Dendritic cell treated with granulocyte-macrophage colony-stimulating factor and Interleukin-4, amounts not matched to agents 40 ng/mL and 50 ng/mL, for 4 days (primary cell): ENCODE results near the gene WBP1L.
"Not testable (repeated sequence)": the region's sequence is repeated elsewhere in the genome, so short reads cannot be mapped to it uniquely, and the experiment has no call there.

Experiments used
- H3K27ac Mint-ChIP-seq: one replicate; pipeline ENCODE4 v1.8.0; 2022; ENCODE audit warnings: mild to moderate bottlenecking, mixed read lengths
- H3K27me3 Mint-ChIP-seq: one replicate; pipeline ENCODE4 v1.8.0; 2022; ENCODE audit warnings: mild to moderate bottlenecking, mixed read lengths
- H3K36me3 Mint-ChIP-seq: one replicate; pipeline ENCODE4 v1.8.0; 2022; ENCODE audit warnings: low read depth, mixed read lengths
- H3K4me1 Mint-ChIP-seq: one replicate; pipeline ENCODE4 v1.8.0; 2022; ENCODE audit warnings: low read depth, mixed read lengths
- H3K4me3 Mint-ChIP-seq: one replicate; pipeline ENCODE4 v1.8.0; 2022; ENCODE audit warnings: mild to moderate bottlenecking, moderate library complexity, mixed read lengths
- H3K9me3 Mint-ChIP-seq: one replicate; pipeline ENCODE4 v1.8.0; 2022; ENCODE audit warnings: mixed read lengths
- intact Hi-C: fragments of 100-400 bp; cut with micrococcal nuclease; formaldehyde crosslinking; loops from one replicate; pipeline ENCODE4 v1.15.0; 2022

The WBP1L gene

GRCh38 chr10:102729029-102730026 is 14.4 kb upstream of the WBP1L start:
- no peaks in the 10 kb centered on the region for H3K36me3 Mint-ChIP-seq
- H3K27ac Mint-ChIP-seq, result peak overlapping the region; percentile 3
- intact Hi-C loops, result loop anchor here (1.0 to 10.0 kb wide), 3 partner anchors 172 to 605 kb away; no protein-coding TSS in a partner anchor
- no peaks in the 10 kb centered on the region for H3K9me3 Mint-ChIP-seq
- H3K4me1 Mint-ChIP-seq, result peaks cover 29% of the 10 kb centered on the region
- H3K27me3 Mint-ChIP-seq, result no peaks in the 10 kb centered on the region
- H3K4me3 Mint-ChIP-seq, result no peak overlapping the region

DNA sequence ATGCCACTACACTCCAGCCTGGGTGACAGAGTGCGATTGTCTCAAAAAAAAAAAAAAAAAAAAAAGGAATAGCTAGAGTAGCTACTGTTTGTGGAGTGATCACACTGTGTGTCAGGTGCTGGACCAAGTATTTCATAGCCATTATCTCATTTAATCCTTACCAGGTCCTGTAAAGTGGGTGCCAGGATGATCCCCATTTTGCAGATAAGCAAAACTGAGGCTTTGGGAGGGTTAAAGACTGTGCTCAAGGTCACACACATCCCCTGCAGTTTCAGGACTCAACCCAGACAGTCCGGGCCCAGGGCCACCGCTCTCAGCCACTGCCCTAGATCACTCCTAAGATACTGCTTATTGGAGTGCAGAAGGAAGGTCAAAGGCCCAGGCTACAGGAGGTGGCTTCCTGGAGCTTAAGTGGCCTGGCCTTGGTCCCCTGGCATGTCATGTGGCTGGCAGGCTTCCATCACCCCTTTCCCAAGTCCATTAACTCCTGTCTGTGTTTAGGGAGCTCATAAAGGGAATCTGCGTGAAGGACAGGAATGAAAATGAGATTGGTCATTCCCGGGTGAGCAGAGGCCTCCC is 12.4 kb upstream of the WBP1L start:
- Mint-ChIP-seq H3K27ac (no peak overlapping the region), H3K4me3 (no peak overlapping the region), H3K36me3 (no peaks in the 10 kb centered on the region), H3K4me1 (peaks cover 35% of the 10 kb centered on the region), H3K9me3 (no peaks in the 10 kb centered on the region), H3K27me3 (no peaks in the 10 kb centered on the region)
- intact Hi-C loops, result no loop called here

- Mint-ChIP-seq H3K4me1 (peaks cover 30% of the 10 kb centered on the region), H3K9me3 (no peaks in the 10 kb centered on the region), H3K36me3 (no peaks in the 10 kb centered on the region), H3K4me3 (no peak overlapping the region), H3K27me3 (no peaks in the 10 kb centered on the region), H3K27ac (no peak overlapping the region)
- intact Hi-C loops, result no loop called here
Measured at GRCh38 chr10:102732661-102733060, 11.1 kb upstream of the WBP1L start.

- Mint-ChIP-seq H3K27me3 (no peaks in the 10 kb centered on the region), H3K36me3 (no peaks in the 10 kb centered on the region), H3K4me1 (peaks cover 36% of the 10 kb centered on the region), H3K9me3 (no peaks in the 10 kb centered on the region), H3K27ac (peak overlapping the region; percentile 67), H3K4me3 (no peak overlapping the region)
- intact Hi-C loops, result no loop called here
Measured at GRCh38 chr10:102735065-102735562, 8.6 kb upstream of the WBP1L start.

DNA sequence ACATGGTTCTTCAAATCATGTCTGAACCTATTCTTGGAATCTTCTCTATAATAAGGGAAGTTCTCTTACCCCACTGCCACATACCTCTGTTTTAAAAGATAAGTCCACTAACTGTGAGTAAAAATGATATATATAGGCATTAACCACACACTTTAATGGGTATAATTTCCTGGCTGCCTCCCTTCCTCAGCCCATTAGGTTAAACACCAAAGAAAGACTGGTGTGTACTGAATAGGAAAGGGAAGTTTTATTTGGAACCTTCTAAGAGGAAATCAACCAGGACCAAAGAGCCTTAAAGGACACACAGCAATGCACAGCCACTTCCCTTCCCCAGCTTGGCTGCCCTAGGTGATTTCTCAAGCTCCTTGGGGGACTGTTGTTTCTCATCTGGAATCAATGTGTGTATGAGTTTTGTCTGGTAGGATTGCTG is 5.0 kb upstream of the WBP1L start:
- Mint-ChIP-seq H3K36me3 (peaks cover 10% of the 10 kb centered on the region), H3K4me3 (no peak overlapping the region), H3K9me3 (peaks cover 9% of the 10 kb centered on the region), H3K27ac (peak overlapping the region; percentile 66), H3K4me1 (peaks cover 43% of the 10 kb centered on the region), H3K27me3 (peaks cover 2% of the 10 kb centered on the region)
- intact Hi-C loops, result no loop called here

- Mint-ChIP-seq H3K4me1 (peaks cover 51% of the 10 kb centered on the region), H3K9me3 (peaks cover 9% of the 10 kb centered on the region), H3K27ac (no peak overlapping the region), H3K36me3 (peaks cover 19% of the 10 kb centered on the region), H3K27me3 (peaks cover 2% of the 10 kb centered on the region), H3K4me3 (no peak overlapping the region)
- intact Hi-C loops, result loop anchor here (5.0 kb wide), 1 partner anchor 77 kb away; no protein-coding TSS in a partner anchor
Measured at GRCh38 chr10:102740229-102740628, 3.5 kb upstream of the WBP1L start.

DNA sequence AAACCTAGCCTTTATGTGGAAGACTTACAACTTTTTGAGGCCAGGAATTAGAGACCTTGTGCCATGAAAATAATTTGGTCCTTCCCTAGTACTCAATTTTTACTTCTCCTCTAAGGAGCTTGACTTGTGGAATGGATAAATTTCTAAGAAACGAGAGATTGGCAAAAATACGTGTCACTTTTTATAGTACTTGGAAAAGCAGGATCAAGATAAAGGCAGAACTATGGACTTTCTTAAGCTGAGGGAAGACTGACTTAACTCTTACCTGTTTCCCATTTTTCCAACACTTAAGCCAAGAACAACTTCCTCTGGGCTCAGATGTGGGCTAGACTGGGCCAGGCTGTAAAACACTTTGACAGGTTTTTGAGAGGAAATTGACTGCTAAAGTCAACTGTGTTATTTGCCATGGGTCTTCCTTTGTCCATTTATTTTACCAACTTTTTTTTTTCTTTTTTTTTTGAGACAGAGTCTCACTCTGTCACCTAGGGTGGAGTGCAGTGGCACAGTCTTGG is 2.0 kb upstream of the WBP1L start:
- Mint-ChIP-seq H3K9me3 (peaks cover 9% of the 10 kb centered on the region), H3K27ac (no peak overlapping the region), H3K4me3 (no peak overlapping the region)

DNA sequence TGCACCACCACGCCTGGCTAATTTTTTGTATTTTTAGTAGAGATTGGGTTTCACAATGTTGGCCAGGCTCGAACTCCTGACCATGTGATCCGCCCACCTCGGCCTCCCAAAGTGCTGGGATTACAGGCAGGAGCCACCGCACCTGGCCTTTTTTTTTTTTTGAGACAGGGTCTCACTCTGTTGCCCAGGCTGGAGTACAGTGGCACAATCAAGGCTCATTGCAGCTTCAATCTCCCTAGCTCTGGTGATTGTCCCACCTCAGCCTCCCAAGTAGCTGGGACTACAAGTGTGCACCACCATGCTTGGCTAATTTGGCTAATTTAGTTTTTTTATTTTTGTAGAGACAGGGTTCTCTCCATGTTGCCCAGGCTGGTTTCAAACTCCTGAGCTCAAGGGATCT is 1.4 kb upstream of the WBP1L start:
- not testable (repeated sequence) for H3K27me3 Mint-ChIP-seq, H3K9me3 Mint-ChIP-seq, H3K4me3 Mint-ChIP-seq
- peaks cover 33% of the 10 kb centered on the region for H3K36me3 Mint-ChIP-seq
- intact Hi-C loops, result loop anchor here (5.0 kb wide), 1 partner anchor 75 kb away; no protein-coding TSS in a partner anchor
- H3K27ac Mint-ChIP-seq, result peak overlapping the region; percentile 98
- H3K4me1 Mint-ChIP-seq, result peaks cover 61% of the 10 kb centered on the region

More for the DNA sequence above, 2.0 kb upstream of the WBP1L start:
- H3K27me3 Mint-ChIP-seq, result peaks cover 2% of the 10 kb centered on the region
- intact Hi-C loops, result loop anchor here (5.0 kb wide), 1 partner anchor 76 kb away; no protein-coding TSS in a partner anchor
- H3K4me1 Mint-ChIP-seq, result peaks cover 61% of the 10 kb centered on the region
- peaks cover 28% of the 10 kb centered on the region for H3K36me3 Mint-ChIP-seq

DNA sequence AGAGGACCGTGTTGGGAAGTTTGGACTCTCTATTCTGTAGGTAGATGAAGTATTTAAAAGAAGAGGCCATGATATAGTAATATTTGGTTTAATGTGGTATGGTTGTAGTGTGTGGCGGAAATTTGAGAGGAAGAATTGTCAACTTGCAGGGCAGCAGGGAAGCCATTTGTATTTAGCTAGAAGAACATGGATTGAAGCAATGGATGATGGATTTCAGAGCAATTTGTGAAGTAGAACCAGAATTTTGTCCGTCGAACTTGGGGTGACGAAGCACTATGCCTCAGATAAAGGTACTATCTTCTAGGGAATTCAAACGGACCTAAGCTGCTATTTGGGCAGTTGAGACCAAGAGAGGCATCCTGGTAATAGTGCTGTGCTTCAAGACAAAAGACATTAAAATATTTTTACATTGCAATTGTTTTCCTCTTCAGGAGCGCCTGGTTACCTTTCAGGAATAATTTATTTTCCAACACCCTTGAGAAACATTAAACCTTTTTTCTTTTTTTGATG is 615 bp upstream of the WBP1L start:
- H3K9me3 Mint-ChIP-seq, result peaks cover 9% of the 10 kb centered on the region
- peaks cover 39% of the 10 kb centered on the region for H3K36me3 Mint-ChIP-seq
- peak overlapping the region; percentile 98 for H3K27ac Mint-ChIP-seq
- H3K4me1 Mint-ChIP-seq, result peaks cover 55% of the 10 kb centered on the region
- intact Hi-C loops, result loop anchor here (5.0 kb wide), 1 partner anchor 74 kb away; no protein-coding TSS in a partner anchor
- peaks cover 2% of the 10 kb centered on the region for H3K27me3 Mint-ChIP-seq
- H3K4me3 Mint-ChIP-seq, result peak overlapping the region; percentile 95

DNA sequence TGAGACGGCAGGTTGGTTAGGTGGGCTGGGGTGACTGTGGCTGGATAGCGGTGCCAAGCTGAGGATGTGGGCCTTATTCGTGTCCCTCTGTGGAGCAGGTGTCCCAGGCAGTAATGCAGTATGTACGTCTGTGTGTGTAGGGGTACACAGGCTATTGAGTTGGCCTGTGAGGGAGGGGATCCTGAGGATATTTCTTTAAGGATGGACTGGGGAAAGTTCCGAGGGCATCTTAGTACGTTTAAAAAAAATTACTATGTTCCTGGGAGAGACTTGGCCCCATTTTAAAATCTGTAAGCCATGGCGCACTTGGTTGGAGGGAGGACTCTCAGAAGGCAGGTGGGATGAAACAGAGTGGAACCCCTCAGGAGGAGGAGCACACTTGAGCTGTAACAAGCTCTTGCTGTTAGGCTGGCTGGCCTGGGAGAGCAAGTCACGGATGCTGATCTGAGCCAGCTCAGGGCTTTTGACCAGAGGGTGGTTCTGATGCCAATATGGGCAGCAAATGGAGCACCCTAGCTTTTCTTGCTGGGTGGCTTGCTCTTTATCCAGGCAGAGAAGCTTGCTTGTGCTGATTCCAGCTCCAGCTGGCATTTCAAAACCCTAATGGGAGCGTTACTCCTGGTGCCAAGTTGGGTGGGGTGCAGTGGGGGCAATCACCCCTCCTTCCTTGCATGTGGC is 765 bp downstream of the WBP1L start:
- intact Hi-C loops, result loop anchor here (5.0 kb wide), 1 partner anchor 73 kb away; no protein-coding TSS in a partner anchor
- Mint-ChIP-seq H3K27ac (peak overlapping the region; percentile 98), H3K4me1 (peaks cover 50% of the 10 kb centered on the region), H3K36me3 (peaks cover 44% of the 10 kb centered on the region), H3K27me3 (peaks cover 2% of the 10 kb centered on the region), H3K4me3 (peak overlapping the region; percentile 95), H3K9me3 (peaks cover 9% of the 10 kb centered on the region)

GRCh38 chr10:102745157-102745556 is 1.4 kb downstream of the WBP1L start:
- Mint-ChIP-seq H3K9me3 (peaks cover 9% of the 10 kb centered on the region), H3K4me3 (peak overlapping the region; percentile 95), H3K36me3 (peaks cover 44% of the 10 kb centered on the region), H3K27me3 (peaks cover 2% of the 10 kb centered on the region), H3K27ac (peak overlapping the region; percentile 98), H3K4me1 (peaks cover 48% of the 10 kb centered on the region)
- intact Hi-C loops, result no loop called here

GRCh38 chr10:102752266-102752930 is 8.7 kb downstream of the WBP1L start:
- Mint-ChIP-seq H3K4me1 (peaks cover 47% of the 10 kb centered on the region), H3K4me3 (no peak overlapping the region), H3K27me3 (no peaks in the 10 kb centered on the region), H3K27ac (peak overlapping the region; percentile 56), H3K9me3 (no peaks in the 10 kb centered on the region), H3K36me3 (peaks cover 43% of the 10 kb centered on the region)
- intact Hi-C loops, result loop anchor here (5.0 kb wide), 1 partner anchor 35 kb away; no protein-coding TSS in a partner anchor
